HEK293 (cell line): ENCODE results near the gene TAPBP.
A peak's percentile ranks its signal among the peaks of the same experiment; 100 is the strongest.

Source experiments
- FEZF1 ChIP-seq: fragments of 450-650 bp; formaldehyde crosslinking; IDR thresholded peaks from 2 replicates; pipeline ENCODE4 v1.5.1; 2016; ENCODE audit warnings: missing biosample characterization, missing genetic modification characterization
- GLIS1 ChIP-seq: fragments of 450-650 bp; formaldehyde crosslinking; IDR thresholded peaks from 2 replicates; pipeline ENCODE4 v1.5.1; 2016; ENCODE audit warnings: missing biosample characterization, missing genetic modification characterization
- GLIS2 ChIP-seq: fragments of 450-650 bp; formaldehyde crosslinking; IDR thresholded peaks from 2 replicates; pipeline ENCODE4 v1.5.1; 2016; ENCODE audit warnings: missing biosample characterization, missing genetic modification characterization
- HIC1 ChIP-seq: fragments of 450-650 bp; formaldehyde crosslinking; IDR thresholded peaks from 2 replicates; pipeline ENCODE4 v1.5.1; 2016; ENCODE audit warnings: missing biosample characterization, missing genetic modification characterization
- HOXA7 ChIP-seq: sonication (generic); formaldehyde crosslinking; IDR thresholded peaks from 2 replicates; pipeline ENCODE4 v1.8.1; 2022; ENCODE audit warnings: missing genetic modification reagents, borderline replicate concordance
- INSM2 ChIP-seq: fragments of 450-650 bp; formaldehyde crosslinking; IDR thresholded peaks from 2 replicates; pipeline ENCODE4 v1.5.1; 2016; ENCODE audit warnings: missing biosample characterization, missing genetic modification characterization
- KLF1 ChIP-seq: fragments of 450-650 bp; formaldehyde crosslinking; IDR thresholded peaks from 2 replicates; pipeline ENCODE4 v1.5.1; 2016; ENCODE audit warnings: missing biosample characterization, missing genetic modification characterization
- KLF16 ChIP-seq: fragments of 450-650 bp; formaldehyde crosslinking; IDR thresholded peaks from 2 replicates; pipeline ENCODE4 v1.5.1; 2017; ENCODE audit warnings: missing biosample characterization, missing genetic modification characterization
- KLF8 ChIP-seq: fragments of 450-650 bp; formaldehyde crosslinking; IDR thresholded peaks from 2 replicates; pipeline ENCODE4 v1.5.1; 2016; ENCODE audit warnings: missing biosample characterization, missing genetic modification characterization
- KLF9 ChIP-seq: fragments of 450-650 bp; formaldehyde crosslinking; IDR thresholded peaks from 2 replicates; pipeline ENCODE4 v1.5.1; 2016; ENCODE audit warnings: missing biosample characterization, missing genetic modification characterization, low read depth
- SALL2 ChIP-seq: fragments of 450-650 bp; formaldehyde crosslinking; IDR thresholded peaks from 2 replicates; pipeline ENCODE4 v1.5.0; 2017; ENCODE audit warnings: missing biosample characterization, mild to moderate bottlenecking, missing genetic modification characterization, borderline replicate concordance
- SETDB1 ChIP-seq: IDR thresholded peaks from one replicate; pipeline ENCODE4 v1.6.1; 2017; ENCODE audit warnings: mild to moderate bottlenecking, low read length, moderate library complexity, mixed read lengths; ENCODE audit not compliant: insufficient read length
- SP3 ChIP-seq: fragments of 450-650 bp; formaldehyde crosslinking; IDR thresholded peaks from 2 replicates; pipeline ENCODE4 v1.5.1; 2016; ENCODE audit warnings: missing biosample characterization, missing genetic modification characterization
- WT1 ChIP-seq: fragments of 450-650 bp; formaldehyde crosslinking; IDR thresholded peaks from 2 replicates; pipeline ENCODE4 v1.5.1; 2016; ENCODE audit warnings: missing biosample characterization, missing genetic modification characterization
- ZBTB20 ChIP-seq: fragments of 450-650 bp; formaldehyde crosslinking; IDR thresholded peaks from 2 replicates; pipeline ENCODE4 v1.5.1; 2016; ENCODE audit warnings: missing biosample characterization, missing genetic modification characterization
- ZBTB26 ChIP-seq: fragments of 450-650 bp; formaldehyde crosslinking; optimal IDR thresholded peaks from 2 replicates; pipeline ENCODE3; 2016; ENCODE audit warnings: missing biosample characterization, mild to moderate bottlenecking, missing genetic modification characterization
- ZBTB8A ChIP-seq: fragments of 450-650 bp; formaldehyde crosslinking; IDR thresholded peaks from 2 replicates; pipeline ENCODE4 v1.5.1; 2016; ENCODE audit warnings: missing biosample characterization, missing genetic modification characterization
- ZNF138 ChIP-seq: fragments of 450-650 bp; formaldehyde crosslinking; IDR thresholded peaks from 2 replicates; pipeline ENCODE4 v1.5.1; 2016; ENCODE audit warnings: missing biosample characterization, missing genetic modification characterization, borderline replicate concordance
- ZNF184 ChIP-seq: fragments of 450-650 bp; IDR thresholded peaks from 2 replicates; pipeline ENCODE4 v1.5.1; 2018; ENCODE audit warnings: missing biosample characterization, mild to moderate bottlenecking, missing genetic modification characterization
- ZNF292 ChIP-seq: fragments of 450-650 bp; formaldehyde crosslinking; IDR thresholded peaks from 2 replicates; pipeline ENCODE4 v1.5.1; 2016; ENCODE audit warnings: low read depth, missing biosample characterization, missing genetic modification characterization, borderline replicate concordance
- ZNF311 ChIP-seq: fragments of 450-650 bp; formaldehyde crosslinking; IDR thresholded peaks from 2 replicates; pipeline ENCODE4 v1.5.1; 2017; ENCODE audit warnings: missing biosample characterization, missing genetic modification characterization, borderline replicate concordance
- ZNF416 ChIP-seq: fragments of 450-650 bp; formaldehyde crosslinking; IDR thresholded peaks from 2 replicates; pipeline ENCODE4 v1.5.1; 2016; ENCODE audit warnings: missing biosample characterization, missing genetic modification characterization
- ZNF449 ChIP-seq: fragments of 450-650 bp; formaldehyde crosslinking; IDR thresholded peaks from 2 replicates; pipeline ENCODE4 v1.5.1; 2017; ENCODE audit warnings: missing biosample characterization, mild to moderate bottlenecking, missing genetic modification characterization, moderate library complexity
- ZNF513 ChIP-seq: fragments of 450-650 bp; IDR thresholded peaks from 2 replicates; pipeline ENCODE4 v1.5.1; 2018; ENCODE audit warnings: missing biosample characterization, missing genetic modification characterization
- ZNF530 ChIP-seq: fragments of 450-650 bp; formaldehyde crosslinking; IDR thresholded peaks from 2 replicates; pipeline ENCODE4 v1.5.1; 2016; ENCODE audit warnings: low read depth, missing biosample characterization, missing genetic modification characterization
- ZNF558 ChIP-seq: fragments of 450-650 bp; formaldehyde crosslinking; IDR thresholded peaks from 2 replicates; pipeline ENCODE4 v1.5.1; 2016; ENCODE audit warnings: missing biosample characterization, missing genetic modification characterization
- ZNF585B ChIP-seq: fragments of 450-650 bp; formaldehyde crosslinking; IDR thresholded peaks from 2 replicates; pipeline ENCODE4 v1.5.1; 2016; ENCODE audit warnings: missing biosample characterization, missing genetic modification characterization
- ZNF610 ChIP-seq: fragments of 450-650 bp; formaldehyde crosslinking; IDR thresholded peaks from 2 replicates; pipeline ENCODE4 v1.5.1; 2016; ENCODE audit warnings: missing biosample characterization, missing genetic modification characterization, borderline replicate concordance
- ZNF623 ChIP-seq: fragments of 450-650 bp; formaldehyde crosslinking; IDR thresholded peaks from 2 replicates; pipeline ENCODE4 v1.5.1; 2016; ENCODE audit warnings: missing biosample characterization, missing genetic modification characterization
- ZNF692 ChIP-seq: fragments of 450-650 bp; formaldehyde crosslinking; IDR thresholded peaks from 2 replicates; pipeline ENCODE4 v1.5.1; 2016; ENCODE audit warnings: missing biosample characterization, missing genetic modification characterization
- ZNF837 ChIP-seq: fragments of 450-650 bp; formaldehyde crosslinking; IDR thresholded peaks from 2 replicates; pipeline ENCODE4 v1.5.1; 2016; ENCODE audit warnings: missing biosample characterization, missing genetic modification characterization

TAPBP gene

GRCh38 chr6:33323623-33323948 is 9.7 kb upstream of the TAPBP start (continued):
- TF ChIP-seq HIC1 (tag by site-specific recombination) (no peak), KLF16 (no peak), SALL2 (tag by site-specific recombination) (no peak), ZNF292 (tag by site-specific recombination) (no peak), ZNF530 (tag by site-specific recombination) (no peak), ZNF416 (no peak), HOXA7 (no peak), ZNF558 (tag by site-specific recombination) (no peak), FEZF1 (tag by site-specific recombination) (peak; percentile 34; the same call in 1 of the 2 replicates), ZBTB20 (tag by site-specific recombination) (no peak), ZNF311 (tag by site-specific recombination) (no peak), ZNF138 (tag by site-specific recombination) (no peak), ZNF610 (tag by site-specific recombination) (no peak), ZNF184 (tag by site-specific recombination) (no peak), KLF9 (tag by site-specific recombination) (0 out of 2 replicates have a peak, but pooled peaks have one; percentile 3), GLIS2 (peak; percentile 82; the same call in 1 of the 2 replicates), SP3 (tag by site-specific recombination) (no peak), WT1 (tag by site-specific recombination) (no peak), SETDB1 (no peak), GLIS1 (tag by site-specific recombination) (peak; percentile 48), ZNF692 (tag by site-specific recombination) (0 out of 2 replicates have a peak, but pooled peaks have one; percentile 4), INSM2 (tag by site-specific recombination) (no peak), KLF1 (no peak; the same call in 1 of the 2 replicates), ZNF449 (tag by site-specific recombination) (no peak), ZNF585B (tag by site-specific recombination) (no peak), ZNF623 (tag by site-specific recombination) (no peak), ZBTB26 (tag by site-specific recombination) (peak; percentile 8), KLF8 (tag by site-specific recombination) (no peak), ZBTB8A (tag by site-specific recombination) (no peak; the same call in 1 of the 2 replicates), ZNF513 (no peak; the same call in none of the 2 replicates), ZNF837 (tag by site-specific recombination) (no peak)
